Ishikawa (cell line): ENCODE measurements around the gene VTI1A.

Source experiments
- EGR1 ChIP-seq: IDR thresholded peaks from 2 replicates; pipeline ENCODE4 v1.6.1; 2012
- USF1 ChIP-seq: IDR thresholded peaks from 2 replicates; pipeline ENCODE4 v1.6.1; 2012

- no peak for TF ChIP-seq USF1
- no peak for TF ChIP-seq EGR1
Measured at GRCh38 chr10:112782200-112782907, 335.3 kb downstream of the VTI1A start.
